ENCODE data around the gene ACACA. TPM values are rescaled to one million over a fixed set of nuclear protein-coding genes. Genes with fewer than 3 reads are reported as not detected.

The ACACA gene
- total and polyA plus RNA-seq, 9 of the 15 experiments (the other 6 are each of a cell fraction or from before 2014, with no cell fraction given), result 35.9 to 135 (median 88.4) TPM

DNA sequence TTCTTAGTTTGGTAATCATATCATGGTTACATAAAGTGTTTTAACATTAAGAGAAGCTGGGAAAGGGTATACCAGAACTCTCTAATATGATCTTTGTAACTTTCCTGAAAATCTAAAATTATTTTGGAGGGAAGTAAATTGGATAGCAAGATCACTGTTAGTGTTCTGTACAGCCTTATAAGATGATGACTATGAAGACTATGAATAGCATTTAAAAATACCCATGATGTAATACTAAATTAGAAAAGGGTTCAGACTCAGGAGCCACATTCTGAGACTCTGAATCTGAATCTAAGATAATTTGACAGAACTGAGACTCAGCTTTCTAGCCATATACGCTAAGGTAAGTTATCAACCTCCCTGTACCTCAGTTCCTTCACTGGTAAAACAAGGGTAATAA, 238.9 kb downstream of the ACACA start:
- intact Hi-C loops (cut with micrococcal nuclease) (no loop called here), in situ Hi-C loops (cut with MboI) (no loop called here)
- FAIRE-seq (no peak), DNase-seq (ENCODE audit: extremely low read depth in 1 of 4, low spot score in 3 of 4) (no peak), ATAC-seq (no peak)
- Histone ChIP-seq H3K27ac (ENCODE audit: extremely low read depth, low read depth, low read length) (no peak overlapping the region), H3K9me3 (replicated peaks; ENCODE audit: control insufficient read depth, insufficient read depth, low read depth, low read length) (no peaks in the 10 kb centered on the region), H3K4me1 (replicated peaks in 1 of 2; ENCODE audit: control insufficient read depth in 2 of 2, insufficient read depth in 2 of 2, low read length in 2 of 2) (no peaks in the 10 kb centered on the region), H3K27me3 (ENCODE audit: control insufficient read depth in 2 of 2, insufficient read depth in 2 of 2, low read length in 2 of 2) (no peaks in the 10 kb centered on the region), H3K36me3 (ENCODE audit: control insufficient read depth, insufficient read depth, low read length) (peaks cover 67% of the 10 kb centered on the region), H3K9me1 (ENCODE audit: control insufficient read depth, insufficient read depth, low read length) (no peaks in the 10 kb centered on the region), H3K4me3 (no peak overlapping the region), H3K79me2 (ENCODE audit: control insufficient read depth, insufficient read depth, low read length) (peaks cover 3% of the 10 kb centered on the region; the same call in 1 of the 3 replicates), H2AFZ (ENCODE audit: low read depth, low read length) (no peak overlapping the region), H4K20me1 (replicated peaks; ENCODE audit: control insufficient read depth, insufficient read depth, low read length) (no peaks in the 10 kb centered on the region), H3K4me2 (ENCODE audit: insufficient read depth, low read length) (no peak overlapping the region), H3K9ac (ENCODE audit: insufficient read depth in 1 of 2, low read depth in 2 of 2, low read length in 2 of 2) (no peak overlapping the region)
- BruUV-seq (replicated peaks), result no TSS peak
- CTCF ChIA-PET (ENCODE audit: low intra/inter-chr PET ratio), result no interaction called here
- WGBS (ENCODE audit: insufficient coverage, low coverage, missing lambda C conversion rate), result 96% methylated on average over 1 of the region's 1 CpG
- POLR2A ChIA-PET, result interaction anchor here (0.5 kb wide), 1 partner anchor 12 kb away, joined by 3 read pairs; no protein-coding TSS in a partner anchor
- TF ChIP-seq, protein P1, sequence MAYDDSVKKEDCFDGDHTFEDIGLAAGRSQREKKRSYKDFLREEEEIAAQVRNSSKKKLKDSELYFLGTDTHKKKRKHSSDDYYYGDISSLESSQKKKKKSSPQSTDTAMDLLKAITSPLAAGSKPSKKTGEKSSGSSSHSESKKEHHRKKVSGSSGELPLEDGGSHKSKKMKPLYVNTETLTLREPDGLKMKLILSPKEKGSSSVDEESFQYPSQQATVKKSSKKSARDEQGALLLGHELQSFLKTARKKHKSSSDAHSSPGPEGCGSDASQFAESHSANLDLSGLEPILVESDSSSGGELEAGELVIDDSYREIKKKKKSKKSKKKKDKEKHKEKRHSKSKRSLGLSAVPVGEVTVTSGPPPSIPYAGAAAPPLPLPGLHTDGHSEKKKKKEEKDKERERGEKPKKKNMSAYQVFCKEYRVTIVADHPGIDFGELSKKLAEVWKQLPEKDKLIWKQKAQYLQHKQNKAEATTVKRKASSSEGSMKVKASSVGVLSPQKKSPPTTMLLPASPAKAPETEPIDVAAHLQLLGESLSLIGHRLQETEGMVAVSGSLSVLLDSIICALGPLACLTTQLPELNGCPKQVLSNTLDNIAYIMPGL (CRISPR knock-in tag; IDR thresholded peaks at IDR 0.05), result no peak
- TF ChIP-seq GABPB2 (CRISPR knock-in tag; conservative IDR thresholded peaks at IDR 0.05) (no peak), SRF (CRISPR knock-in tag; IDR thresholded peaks at IDR 0.05) (no peak), PTTG1 (tag; IDR thresholded peaks at IDR 0.05; ENCODE audit: low read depth) (no peak), CBX3 (IDR thresholded peaks at IDR 0.05; ENCODE audit: borderline replicate concordance in 1 of 2, low read length in 2 of 2) (no peak), ZFP1 (CRISPR knock-in tag; IDR thresholded peaks at IDR 0.05) (no peak), BCL6 (CRISPR knock-in tag; IDR thresholded peaks at IDR 0.05) (no peak), ZNF583 (CRISPR knock-in tag; IDR thresholded peaks at IDR 0.05) (no peak), SMC3 (conservative IDR thresholded peaks at IDR 0.05; ENCODE audit: insufficient read depth, low read depth, low read length) (no peak), NCOA2 (IDR thresholded peaks at IDR 0.05; ENCODE audit: partially characterized antibody in 2 of 2) (no peak), EP300 (IDR thresholded peaks at IDR 0.05; ENCODE audit: low read length) (no peak)
- TF ChIP-seq, protein P2, sequence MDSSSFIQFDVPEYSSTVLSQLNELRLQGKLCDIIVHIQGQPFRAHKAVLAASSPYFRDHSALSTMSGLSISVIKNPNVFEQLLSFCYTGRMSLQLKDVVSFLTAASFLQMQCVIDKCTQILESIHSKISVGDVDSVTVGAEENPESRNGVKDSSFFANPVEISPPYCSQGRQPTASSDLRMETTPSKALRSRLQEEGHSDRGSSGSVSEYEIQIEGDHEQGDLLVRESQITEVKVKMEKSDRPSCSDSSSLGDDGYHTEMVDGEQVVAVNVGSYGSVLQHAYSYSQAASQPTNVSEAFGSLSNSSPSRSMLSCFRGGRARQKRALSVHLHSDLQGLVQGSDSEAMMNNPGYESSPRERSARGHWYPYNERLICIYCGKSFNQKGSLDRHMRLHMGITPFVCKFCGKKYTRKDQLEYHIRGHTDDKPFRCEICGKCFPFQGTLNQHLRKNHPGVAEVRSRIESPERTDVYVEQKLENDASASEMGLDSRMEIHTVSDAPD (CRISPR knock-in tag; IDR thresholded peaks at IDR 0.05), result no peak
- TF ChIP-seq, protein P3, sequence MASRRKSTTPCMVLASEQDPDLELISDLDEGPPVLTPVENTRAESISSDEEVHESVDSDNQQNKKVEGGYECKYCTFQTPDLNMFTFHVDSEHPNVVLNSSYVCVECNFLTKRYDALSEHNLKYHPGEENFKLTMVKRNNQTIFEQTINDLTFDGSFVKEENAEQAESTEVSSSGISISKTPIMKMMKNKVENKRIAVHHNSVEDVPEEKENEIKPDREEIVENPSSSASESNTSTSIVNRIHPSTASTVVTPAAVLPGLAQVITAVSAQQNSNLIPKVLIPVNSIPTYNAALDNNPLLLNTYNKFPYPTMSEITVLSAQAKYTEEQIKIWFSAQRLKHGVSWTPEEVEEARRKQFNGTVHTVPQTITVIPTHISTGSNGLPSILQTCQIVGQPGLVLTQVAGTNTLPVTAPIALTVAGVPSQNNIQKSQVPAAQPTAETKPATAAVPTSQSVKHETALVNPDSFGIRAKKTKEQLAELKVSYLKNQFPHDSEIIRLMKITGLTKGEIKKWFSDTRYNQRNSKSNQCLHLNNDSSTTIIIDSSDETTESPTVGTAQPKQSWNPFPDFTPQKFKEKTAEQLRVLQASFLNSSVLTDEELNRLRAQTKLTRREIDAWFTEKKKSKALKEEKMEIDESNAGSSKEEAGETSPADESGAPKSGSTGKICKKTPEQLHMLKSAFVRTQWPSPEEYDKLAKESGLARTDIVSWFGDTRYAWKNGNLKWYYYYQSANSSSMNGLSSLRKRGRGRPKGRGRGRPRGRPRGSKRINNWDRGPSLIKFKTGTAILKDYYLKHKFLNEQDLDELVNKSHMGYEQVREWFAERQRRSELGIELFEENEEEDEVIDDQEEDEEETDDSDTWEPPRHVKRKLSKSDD (conservative IDR thresholded peaks at IDR 0.05; ENCODE audit: low read length), result no peak
- TF ChIP-seq, protein P4, sequence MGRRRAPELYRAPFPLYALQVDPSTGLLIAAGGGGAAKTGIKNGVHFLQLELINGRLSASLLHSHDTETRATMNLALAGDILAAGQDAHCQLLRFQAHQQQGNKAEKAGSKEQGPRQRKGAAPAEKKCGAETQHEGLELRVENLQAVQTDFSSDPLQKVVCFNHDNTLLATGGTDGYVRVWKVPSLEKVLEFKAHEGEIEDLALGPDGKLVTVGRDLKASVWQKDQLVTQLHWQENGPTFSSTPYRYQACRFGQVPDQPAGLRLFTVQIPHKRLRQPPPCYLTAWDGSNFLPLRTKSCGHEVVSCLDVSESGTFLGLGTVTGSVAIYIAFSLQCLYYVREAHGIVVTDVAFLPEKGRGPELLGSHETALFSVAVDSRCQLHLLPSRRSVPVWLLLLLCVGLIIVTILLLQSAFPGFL (CRISPR knock-in tag; IDR thresholded peaks at IDR 0.05), result no peak
- TF ChIP-seq, protein P5, sequence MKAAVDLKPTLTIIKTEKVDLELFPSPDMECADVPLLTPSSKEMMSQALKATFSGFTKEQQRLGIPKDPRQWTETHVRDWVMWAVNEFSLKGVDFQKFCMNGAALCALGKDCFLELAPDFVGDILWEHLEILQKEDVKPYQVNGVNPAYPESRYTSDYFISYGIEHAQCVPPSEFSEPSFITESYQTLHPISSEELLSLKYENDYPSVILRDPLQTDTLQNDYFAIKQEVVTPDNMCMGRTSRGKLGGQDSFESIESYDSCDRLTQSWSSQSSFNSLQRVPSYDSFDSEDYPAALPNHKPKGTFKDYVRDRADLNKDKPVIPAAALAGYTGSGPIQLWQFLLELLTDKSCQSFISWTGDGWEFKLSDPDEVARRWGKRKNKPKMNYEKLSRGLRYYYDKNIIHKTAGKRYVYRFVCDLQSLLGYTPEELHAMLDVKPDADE (conservative IDR thresholded peaks at IDR 0.05; ENCODE audit: control insufficient read depth, low read depth, low read length), result no peak

Measured in K562 (cell line).